Fibroblast of pulmonary artery (primary cell): Measurements from ENCODE around the gene THBD.

Experiments used
- DNase-seq: peaks from one replicate; pipeline ENCODE4 v3.0.0-alpha.2; 2010; ENCODE audit warnings: low read depth
- H3K4me3 ChIP-seq: replicated peaks from 2 replicates; pipeline ENCODE4 v1.5.1; 2011; ENCODE audit warnings: low read depth, mild to moderate bottlenecking, control low read depth, low read length, moderate library complexity
- CTCF ChIP-seq: IDR thresholded peaks from 2 replicates; pipeline ENCODE4 v1.5.1; 2011; ENCODE audit warnings: mild to moderate bottlenecking, control low read depth, low read length, inconsistent platforms; ENCODE audit errors: missing control alignments

The THBD gene

GRCh38 chr20:23084845-23085365 is 35.4 kb upstream of the THBD start:
- no peak for TF ChIP-seq CTCF
- DNase-seq: no peak
- no peak overlapping the region for H3K4me3 ChIP-seq

DNA sequence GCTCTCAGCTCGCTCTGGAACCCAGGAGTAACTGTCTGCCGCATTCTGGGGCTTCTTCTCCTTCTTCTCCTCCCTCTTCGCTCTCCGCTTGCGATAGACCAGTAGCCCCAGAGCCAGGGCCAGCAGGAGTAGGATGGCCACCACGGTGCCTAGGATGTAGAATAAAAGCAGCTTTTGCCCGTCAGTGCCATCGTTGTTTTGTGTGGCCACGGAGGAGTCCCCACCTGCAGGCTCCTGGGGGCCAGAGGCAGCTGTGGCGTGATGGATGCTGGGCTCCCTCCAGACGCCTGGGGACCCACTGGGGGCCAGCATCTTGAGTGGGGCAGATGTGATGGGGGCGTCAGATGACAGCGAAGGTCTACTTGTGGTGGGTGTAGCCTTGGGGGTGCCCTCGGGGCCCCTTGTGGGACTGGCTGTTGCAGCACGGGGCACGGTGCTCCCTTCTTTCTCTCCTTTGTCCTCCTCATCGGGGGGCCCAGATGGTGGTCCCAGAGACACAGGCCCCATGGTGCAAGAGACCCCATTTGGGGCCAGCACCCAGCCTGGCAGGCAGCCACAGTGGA is 34.9 kb upstream of the THBD start:
- no peak for TF ChIP-seq CTCF
- no peak overlapping the region for H3K4me3 ChIP-seq
- no peak for DNase-seq

DNA sequence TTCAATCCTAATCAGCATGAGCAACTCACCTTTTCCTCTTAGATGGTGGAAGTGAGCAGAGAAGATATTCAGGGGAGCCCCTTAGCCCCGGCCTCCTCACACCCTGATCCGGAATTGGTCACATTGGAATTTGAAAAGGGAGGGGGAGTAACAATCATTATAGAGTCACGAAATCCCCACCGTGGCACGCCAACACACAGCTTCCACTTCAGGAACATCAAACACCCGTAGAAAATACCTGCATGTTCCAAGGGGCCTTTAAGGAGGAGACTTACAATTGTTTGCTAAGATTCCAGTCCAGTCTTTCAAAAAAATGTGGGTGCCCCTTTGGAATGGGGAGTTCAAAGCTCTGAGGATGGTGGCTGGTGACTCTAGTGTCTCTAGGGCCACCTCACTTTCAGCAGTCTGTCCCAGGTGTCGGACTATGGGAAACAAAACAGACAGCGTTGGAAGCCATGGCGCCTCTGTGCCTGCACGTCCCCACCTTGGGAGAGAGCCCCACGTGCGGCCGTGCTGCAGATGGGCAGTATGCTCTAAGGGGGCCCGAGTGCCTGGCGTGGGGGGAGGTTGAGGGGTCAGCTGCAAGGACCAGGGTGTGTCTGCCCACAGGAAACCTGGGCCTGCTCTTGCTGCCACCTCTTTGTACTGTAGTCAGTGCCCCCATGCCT is 34.2 kb upstream of the THBD start:
- no peak for DNase-seq
- no peak for TF ChIP-seq CTCF
- H3K4me3 ChIP-seq: no peak overlapping the region

DNA sequence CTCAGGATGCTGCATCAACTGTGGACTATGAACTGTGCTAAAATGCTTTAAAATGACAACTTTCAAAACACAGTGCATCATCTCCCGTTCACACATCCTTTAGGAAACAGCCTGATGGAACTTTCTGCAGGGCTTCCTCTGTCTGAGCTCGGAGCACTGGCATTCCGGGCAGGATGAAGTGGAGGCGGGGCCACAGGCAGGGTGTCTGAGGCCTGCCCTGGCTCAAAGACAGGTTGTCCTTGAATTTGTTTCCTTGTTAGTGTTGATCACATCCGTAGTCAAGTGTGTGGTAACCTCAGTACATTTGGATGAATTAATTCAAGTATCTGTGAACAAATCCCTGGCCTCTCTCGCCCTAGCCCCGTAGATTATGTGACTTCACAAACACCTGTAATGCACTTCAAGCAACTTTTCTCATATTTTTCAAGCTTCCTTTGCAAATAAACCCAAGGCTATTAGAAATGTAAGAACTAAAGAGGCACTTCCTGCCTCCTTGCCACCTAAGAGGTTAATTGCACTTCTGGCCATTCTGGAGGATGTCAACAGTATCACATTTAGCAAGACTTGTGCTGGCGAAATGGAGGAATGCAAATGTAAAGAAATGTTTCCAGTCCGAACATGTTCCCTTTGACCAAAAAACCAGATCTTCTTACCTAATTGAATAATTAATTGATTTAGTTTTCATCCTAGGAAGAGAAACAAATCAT is 33.5 kb upstream of the THBD start:
- DNase-seq: peak; percentile 34
- no peak overlapping the region for H3K4me3 ChIP-seq
- TF ChIP-seq CTCF: no peak

DNA sequence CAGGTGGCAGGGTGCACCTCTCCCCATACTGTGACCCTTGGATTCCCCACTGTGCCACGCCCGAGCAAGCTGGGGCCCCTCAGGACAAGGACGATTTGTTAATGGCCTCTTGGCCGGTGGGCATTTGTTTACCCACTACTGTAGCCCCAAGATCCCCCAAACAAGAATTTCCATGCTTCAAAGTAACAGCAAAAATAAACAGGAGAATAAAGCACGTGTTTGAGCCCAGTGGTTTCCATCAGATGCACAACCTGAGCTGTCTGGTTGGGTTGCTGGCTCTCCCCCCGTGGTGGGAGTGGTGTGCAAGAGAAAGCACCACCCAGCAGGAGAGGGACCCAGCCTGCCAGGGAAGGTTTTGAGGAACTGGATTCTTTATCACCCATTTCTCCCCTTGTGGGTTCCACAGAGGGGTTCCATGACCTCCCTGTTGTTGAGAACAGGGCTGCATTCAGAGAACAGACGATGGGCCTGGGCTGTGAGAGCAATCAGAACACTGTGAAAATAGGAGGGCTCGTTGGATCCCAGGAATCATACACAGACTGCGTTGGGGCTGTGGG is 31.9 kb upstream of the THBD start:
- TF ChIP-seq CTCF: no peak
- DNase-seq: no peak
- no peak overlapping the region for H3K4me3 ChIP-seq

GRCh38 chr20:23080521-23080920 is 31.0 kb upstream of the THBD start:
- DNase-seq: no peak
- no peak overlapping the region for H3K4me3 ChIP-seq
- TF ChIP-seq CTCF: no peak
